ENCODE results near the gene GIPC2.
A peak's percentile ranks its signal among the peaks of the same experiment; 100 is the strongest.
"Not testable (repeated sequence)": the region's sequence is repeated elsewhere in the genome, so short reads cannot be mapped to it uniquely, and the experiment has no call there.

Gene GIPC2

GRCh38 chr1:78096017-78096416, 50.3 kb downstream of the GIPC2 start:
- DNase-seq (ENCODE audit: low read depth) = no peak

- no peak for DNase-seq (ENCODE audit: low read depth)
Measured at GRCh38 chr1:78096976-78097375, 51.2 kb downstream of the GIPC2 start.

GRCh38 chr1:78101051-78101450, 55.3 kb downstream of the GIPC2 start:
- DNase-seq (ENCODE audit: low read depth) = no peak

GRCh38 chr1:78101514-78101913, 55.7 kb downstream of the GIPC2 start:
- DNase-seq (ENCODE audit: low read depth) = peak; percentile 93

- DNase-seq (ENCODE audit: low read depth) = peak; percentile 46
Measured at GRCh38 chr1:78102082-78102481, 56.3 kb downstream of the GIPC2 start.

GRCh38 chr1:78102916-78103315, 57.1 kb downstream of the GIPC2 start:
- DNase-seq (ENCODE audit: low read depth) = no peak

GRCh38 chr1:78104322-78104721, 58.6 kb downstream of the GIPC2 start:
- peak; percentile 62 for DNase-seq (ENCODE audit: low read depth)

GRCh38 chr1:78109659-78110058, 63.9 kb downstream of the GIPC2 start:
- not testable (repeated sequence) for DNase-seq (ENCODE audit: low read depth)

- no peak for DNase-seq (ENCODE audit: low read depth)
Measured at GRCh38 chr1:78113156-78113916, 67.6 kb downstream of the GIPC2 start.

- DNase-seq (ENCODE audit: low read depth) = peak; percentile 59
Measured at GRCh38 chr1:78114034-78114956, 68.5 kb downstream of the GIPC2 start.

GRCh38 chr1:78120485-78120884, 74.7 kb downstream of the GIPC2 start:
- DNase-seq (ENCODE audit: low read depth) = not testable (repeated sequence)

- no peak for DNase-seq (ENCODE audit: low read depth)
Measured at GRCh38 chr1:78121710-78122109, 75.9 kb downstream of the GIPC2 start.

GRCh38 chr1:78122389-78122788, 76.6 kb downstream of the GIPC2 start:
- DNase-seq (ENCODE audit: low read depth) = no peak

GRCh38 chr1:78126506-78126905, 80.7 kb downstream of the GIPC2 start:
- peak; percentile 76 for DNase-seq (ENCODE audit: low read depth)

GRCh38 chr1:78132174-78132947, 86.6 kb downstream of the GIPC2 start:
- DNase-seq (ENCODE audit: low read depth) = no peak

GRCh38 chr1:78132948-78133322, 87.2 kb downstream of the GIPC2 start:
- DNase-seq (ENCODE audit: low read depth) = no peak

- DNase-seq (ENCODE audit: low read depth) = no peak
Measured at GRCh38 chr1:78136680-78137079, 90.9 kb downstream of the GIPC2 start.

- no peak for DNase-seq (ENCODE audit: low read depth)
Measured at GRCh38 chr1:78141531-78142231, 95.9 kb downstream of the GIPC2 start.

GRCh38 chr1:78142736-78143135, 97.0 kb downstream of the GIPC2 start:
- no peak for DNase-seq (ENCODE audit: low read depth)

GRCh38 chr1:78143152-78143551, 97.4 kb downstream of the GIPC2 start:
- DNase-seq (ENCODE audit: low read depth) = no peak

- no peak for DNase-seq (ENCODE audit: low read depth)
Measured at GRCh38 chr1:78143673-78144072, 97.9 kb downstream of the GIPC2 start.

- DNase-seq (ENCODE audit: low read depth) = peak; percentile 75
Measured at GRCh38 chr1:78145105-78145580, 99.4 kb downstream of the GIPC2 start.
